T-helper 17 cell (primary cell): ENCODE results near the gene FITM2. TPM values are rescaled to one million over a fixed set of nuclear protein-coding genes. Genes with fewer than 3 reads are reported as not detected.

Experiments
- ATAC-seq: fragments of 150-1000 bp; cut with Tn5 transposase; 2 replicates; pipeline ENCODE4 v1.10.0; 2021; ENCODE audit warnings: mild to moderate bottlenecking, moderate library complexity
- DNase-seq, 3 donors: peaks; one replicate each; pipeline versions ENCODE4 v3.0.0 to v3.0.0-alpha.2; 2020 to 2021
- H3K9me3 ChIP-seq: one replicate; pipeline ENCODE4 v1.7.0; 2013; ENCODE audit warnings: low read length, mild to moderate bottlenecking; ENCODE audit not compliant: control insufficient read depth, poor library complexity, severe bottlenecking
- H3K27ac Mint-ChIP-seq: one replicate; pipeline ENCODE4 v1.8.0; 2022; ENCODE audit warnings: mild to moderate bottlenecking, moderate library complexity, mixed read lengths
- H3K27me3 Mint-ChIP-seq: one replicate; pipeline ENCODE4 v1.8.0; 2022; ENCODE audit warnings: mixed read lengths
- H3K36me3 Mint-ChIP-seq: one replicate; pipeline ENCODE4 v1.8.0; 2022; ENCODE audit warnings: low read depth, mixed read lengths
- H3K4me1 Mint-ChIP-seq: one replicate; pipeline ENCODE4 v1.8.0; 2022; ENCODE audit warnings: mild to moderate bottlenecking, mixed read lengths
- H3K4me3 Mint-ChIP-seq: one replicate; pipeline ENCODE4 v1.8.0; 2022; ENCODE audit warnings: mild to moderate bottlenecking, moderate library complexity, mixed read lengths
- total RNA-seq, 4 donors: library from RNA in 2 of 4; stranded (reverse) in 2 of 4; gene quantifications; one replicate each; pipeline ENCODE4 v1.2.3 and lab custom pipeline; 2022 to 2026

The FITM2 gene
- total RNA-seq, 2 donors from 2014 or later: 3.3 to 3.4 TPM

GRCh38 chr20:44288252-44288651, 22.8 kb downstream of the FITM2 start:
- no peak for DNase-seq
- H3K36me3 Mint-ChIP-seq: peaks cover 3% of the 10 kb centered on the region
- no peaks in the 10 kb centered on the region for H3K9me3 ChIP-seq
- no peaks in the 10 kb centered on the region for H3K27me3 Mint-ChIP-seq
- no peak overlapping the region for H3K27ac Mint-ChIP-seq
- H3K4me3 Mint-ChIP-seq: no peak overlapping the region
- ATAC-seq: no peak
- H3K4me1 Mint-ChIP-seq: peaks cover 5% of the 10 kb centered on the region

DNA sequence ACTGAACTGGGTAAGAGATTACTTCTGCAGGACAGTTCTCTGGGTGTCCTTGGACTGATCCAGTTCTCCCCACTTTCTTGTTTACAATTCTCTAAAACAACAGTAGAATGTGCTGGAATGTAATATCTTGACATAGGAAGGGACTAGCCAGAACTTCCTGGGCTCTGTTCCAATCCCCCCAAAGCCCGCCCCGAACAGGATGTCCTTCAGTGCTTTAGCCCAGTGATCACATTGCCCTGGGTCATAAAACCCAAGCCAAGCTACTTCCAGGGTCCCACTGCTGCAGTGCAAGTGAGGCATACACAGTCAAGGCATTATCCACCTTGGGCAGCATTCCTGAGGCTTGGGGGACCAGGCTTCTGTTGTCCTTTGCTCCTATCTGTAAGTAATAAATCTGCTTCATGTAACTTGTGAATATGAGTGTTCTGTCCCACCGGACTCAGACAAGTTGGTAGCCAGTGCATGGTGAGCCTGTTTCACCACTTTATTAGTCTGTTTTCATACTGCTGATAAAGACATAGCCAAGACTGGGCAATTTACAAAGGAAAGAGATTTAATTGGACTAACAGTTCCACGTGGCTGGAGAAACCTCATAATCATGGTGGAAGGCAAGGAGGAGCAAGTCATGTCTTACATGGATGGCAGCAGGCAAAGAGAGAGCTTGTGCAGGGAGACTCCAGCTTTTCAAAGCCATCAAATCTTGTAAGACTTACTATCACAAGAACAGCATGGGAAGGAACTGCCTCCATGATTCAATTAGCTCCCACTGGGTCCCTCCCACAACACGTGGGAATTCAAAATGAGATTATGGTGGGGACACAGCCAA, 23.5 kb downstream of the FITM2 start:
- no peak for DNase-seq
- no peak overlapping the region for H3K27ac Mint-ChIP-seq
- H3K4me1 Mint-ChIP-seq: peaks cover 5% of the 10 kb centered on the region
- no peak for ATAC-seq
- H3K4me3 Mint-ChIP-seq: no peak overlapping the region
- H3K36me3 Mint-ChIP-seq: peaks cover 3% of the 10 kb centered on the region
- no peaks in the 10 kb centered on the region for H3K9me3 ChIP-seq
- H3K27me3 Mint-ChIP-seq: no peaks in the 10 kb centered on the region

- DNase-seq: no peak
- peaks cover 3% of the 10 kb centered on the region for H3K36me3 Mint-ChIP-seq
- H3K4me1 Mint-ChIP-seq: no peaks in the 10 kb centered on the region
- H3K9me3 ChIP-seq: no peaks in the 10 kb centered on the region
- H3K4me3 Mint-ChIP-seq: no peak overlapping the region
- no peak overlapping the region for H3K27ac Mint-ChIP-seq
- ATAC-seq: no peak
- no peaks in the 10 kb centered on the region for H3K27me3 Mint-ChIP-seq
Measured at GRCh38 chr20:44284032-44284431, 27.0 kb downstream of the FITM2 start.

- DNase-seq (no peak), ATAC-seq (no peak)
- Mint-ChIP-seq H3K27me3 (no peaks in the 10 kb centered on the region), H3K4me1 (peaks cover 2% of the 10 kb centered on the region), H3K36me3 (no peaks in the 10 kb centered on the region), H3K27ac (no peak overlapping the region), H3K4me3 (no peak overlapping the region)
- H3K9me3 ChIP-seq: no peaks in the 10 kb centered on the region
Measured at GRCh38 chr20:44282192-44282591, 28.8 kb downstream of the FITM2 start.

DNA sequence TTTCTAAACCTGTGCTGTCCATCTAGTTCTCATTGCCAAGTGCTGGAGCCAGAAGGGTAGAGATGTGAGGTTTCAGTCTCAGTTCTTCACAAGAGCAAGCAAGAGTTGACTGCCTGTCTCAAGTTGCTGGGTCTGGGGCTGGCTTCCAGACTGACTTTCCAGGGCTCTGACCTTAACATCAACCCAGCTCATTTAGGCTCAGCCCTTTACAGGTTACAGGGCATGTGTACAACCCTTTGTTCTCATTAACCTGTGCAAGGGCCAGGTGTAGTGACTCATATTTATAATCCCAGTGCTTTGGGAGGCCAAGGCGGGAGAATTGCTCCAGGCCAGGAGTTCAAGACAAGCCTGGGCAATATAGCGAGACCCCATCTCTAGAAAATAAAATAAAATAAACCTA, 30.6 kb downstream of the FITM2 start:
- Mint-ChIP-seq H3K36me3 (no peaks in the 10 kb centered on the region), H3K4me1 (peaks cover 2% of the 10 kb centered on the region), H3K27ac (no peak overlapping the region), H3K4me3 (no peak overlapping the region), H3K27me3 (no peaks in the 10 kb centered on the region)
- no peak for DNase-seq
- no peaks in the 10 kb centered on the region for H3K9me3 ChIP-seq
- no peak for ATAC-seq

GRCh38 chr20:44279228-44279627, 31.8 kb downstream of the FITM2 start:
- Mint-ChIP-seq H3K27me3 (no peaks in the 10 kb centered on the region), H3K36me3 (no peaks in the 10 kb centered on the region), H3K4me1 (peaks cover 2% of the 10 kb centered on the region), H3K4me3 (no peak overlapping the region), H3K27ac (no peak overlapping the region)
- DNase-seq: no peak
- H3K9me3 ChIP-seq: no peaks in the 10 kb centered on the region
- ATAC-seq: no peak

DNA sequence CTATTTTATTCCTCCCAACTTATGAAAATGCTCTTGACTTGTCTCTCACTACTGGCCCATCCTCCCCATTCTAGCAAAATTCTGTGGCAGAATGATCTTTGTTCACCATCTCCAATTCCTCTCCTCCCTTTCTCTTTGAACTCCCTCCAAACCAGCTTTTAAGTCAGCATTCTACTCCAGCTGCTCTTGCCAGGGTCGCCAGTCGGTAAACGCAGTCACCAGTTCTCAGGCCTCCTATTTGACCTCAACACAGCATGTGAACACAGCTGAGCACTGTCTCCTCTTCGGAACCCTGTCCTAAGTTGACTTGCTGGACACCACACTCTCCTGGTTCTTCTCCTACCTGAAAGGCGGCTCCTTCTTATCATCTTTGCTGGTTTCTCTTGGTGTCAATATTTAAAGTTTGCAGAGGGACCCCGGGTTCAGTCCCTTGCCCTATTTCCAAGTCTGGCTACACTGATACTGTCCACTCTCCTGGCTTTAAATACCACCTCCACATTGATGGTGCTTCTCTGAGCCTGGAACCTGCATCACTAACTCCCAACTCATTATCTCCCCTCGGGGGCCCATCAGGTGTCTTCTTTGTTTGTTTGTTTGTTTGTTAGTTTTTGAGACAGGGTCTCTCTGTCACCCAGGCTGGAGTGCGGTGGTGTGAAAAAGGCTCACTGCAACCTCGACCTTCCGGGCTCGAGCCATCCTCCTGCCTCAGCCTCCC, 36.5 kb downstream of the FITM2 start:
- H3K27ac Mint-ChIP-seq: no peak overlapping the region
- H3K9me3 ChIP-seq: no peaks in the 10 kb centered on the region
- peaks cover 2% of the 10 kb centered on the region for H3K4me1 Mint-ChIP-seq
- DNase-seq: no peak
- H3K36me3 Mint-ChIP-seq: peaks cover under 1% of the 10 kb centered on the region
- H3K4me3 Mint-ChIP-seq: no peak overlapping the region
- no peak for ATAC-seq
- H3K27me3 Mint-ChIP-seq: no peaks in the 10 kb centered on the region

DNA sequence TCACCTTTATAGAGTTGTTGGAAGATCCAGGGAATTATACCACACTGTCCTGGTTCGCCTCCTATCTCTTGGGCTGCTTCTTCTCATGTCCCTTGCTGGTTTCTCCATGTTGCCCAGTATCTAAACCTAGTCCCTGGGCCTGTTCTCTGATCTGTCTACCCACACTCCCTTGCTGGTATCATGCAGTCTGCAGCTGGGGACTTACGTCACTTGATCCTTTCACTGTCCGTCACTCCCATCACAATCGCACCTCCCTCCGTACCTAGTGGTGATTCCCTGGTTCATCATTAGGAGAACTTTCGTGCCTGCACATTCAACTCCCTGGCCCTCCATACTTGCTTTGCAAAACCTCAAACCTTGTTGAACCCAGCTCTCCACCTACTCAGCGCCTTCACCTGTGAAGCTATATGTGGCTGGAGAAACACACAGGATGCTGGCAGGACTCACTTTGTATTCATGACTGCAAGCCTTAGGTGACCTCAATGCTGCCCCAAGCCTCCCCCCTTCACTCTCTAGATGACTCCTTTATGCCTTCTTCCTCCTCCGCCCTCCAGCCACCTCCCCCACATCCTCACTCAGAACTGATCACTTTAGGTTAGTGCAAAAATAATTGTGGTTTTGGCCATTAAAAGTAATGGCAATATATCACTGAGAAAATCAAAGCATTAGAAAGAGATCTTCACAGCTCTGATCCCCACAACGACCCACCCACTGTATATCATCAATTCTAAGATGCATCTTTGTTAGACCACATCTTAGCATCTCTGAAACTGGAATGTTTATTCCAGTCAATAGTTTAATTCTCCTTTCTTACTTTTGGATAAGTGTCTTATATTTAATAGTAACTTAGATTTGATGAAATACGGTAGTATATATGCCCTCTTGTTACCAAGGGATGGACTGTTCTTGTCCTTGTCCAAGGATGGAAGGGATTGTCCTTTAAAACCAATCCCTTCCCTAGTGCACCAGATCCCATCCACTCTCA, 37.5 kb downstream of the FITM2 start:
- no peaks in the 10 kb centered on the region for H3K9me3 ChIP-seq
- no peak for DNase-seq
- H3K4me3 Mint-ChIP-seq: no peak overlapping the region
- peaks cover 5% of the 10 kb centered on the region for H3K36me3 Mint-ChIP-seq
- peaks cover 2% of the 10 kb centered on the region for H3K4me1 Mint-ChIP-seq
- no peaks in the 10 kb centered on the region for H3K27me3 Mint-ChIP-seq
- H3K27ac Mint-ChIP-seq: no peak overlapping the region
- no peak for ATAC-seq

DNA sequence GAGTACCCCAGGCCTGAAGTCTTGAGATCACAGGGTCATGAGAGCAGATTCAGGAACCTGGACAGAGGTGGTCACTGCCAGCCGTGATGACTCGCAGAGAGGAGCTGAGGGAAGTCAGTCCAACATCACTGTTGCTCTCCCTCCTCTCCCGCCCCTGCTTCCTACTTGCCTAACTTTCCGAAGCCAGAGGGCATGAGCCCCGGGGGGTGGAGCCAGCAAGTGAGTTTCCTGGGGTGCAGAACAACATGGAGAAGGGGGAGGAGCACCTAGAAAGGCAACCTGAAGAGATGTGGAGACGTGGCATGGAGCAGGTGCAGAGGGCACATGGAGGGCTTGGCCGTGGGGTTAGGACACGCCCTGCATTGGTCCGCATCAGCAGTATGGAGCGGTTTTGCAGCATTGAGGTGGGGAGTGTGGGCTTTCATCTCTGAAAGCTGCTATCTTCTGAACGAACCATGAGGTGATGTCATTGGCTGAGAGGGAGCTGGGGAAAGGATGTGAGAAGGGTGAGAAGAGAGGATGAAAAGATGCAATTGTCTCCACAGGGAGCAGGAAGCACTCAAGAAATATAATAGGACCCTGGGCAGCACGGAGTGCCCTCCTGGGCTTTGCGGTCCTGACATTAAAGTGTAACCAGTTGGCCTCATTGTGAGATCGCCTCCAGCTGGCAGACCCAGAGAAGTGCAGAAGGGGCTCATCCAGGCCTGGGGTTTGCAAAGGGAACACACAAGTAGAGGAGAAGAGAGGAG, 38.9 kb downstream of the FITM2 start:
- no peaks in the 10 kb centered on the region for H3K9me3 ChIP-seq
- H3K4me1 Mint-ChIP-seq: peaks cover 2% of the 10 kb centered on the region
- ATAC-seq (peak; percentile 66), DNase-seq (peak in 1 of 3 donors; percentile 10)
- peaks cover 8% of the 10 kb centered on the region for H3K36me3 Mint-ChIP-seq
- H3K27me3 Mint-ChIP-seq: no peaks in the 10 kb centered on the region
- no peak overlapping the region for H3K4me3 Mint-ChIP-seq
- H3K27ac Mint-ChIP-seq: no peak overlapping the region

DNA sequence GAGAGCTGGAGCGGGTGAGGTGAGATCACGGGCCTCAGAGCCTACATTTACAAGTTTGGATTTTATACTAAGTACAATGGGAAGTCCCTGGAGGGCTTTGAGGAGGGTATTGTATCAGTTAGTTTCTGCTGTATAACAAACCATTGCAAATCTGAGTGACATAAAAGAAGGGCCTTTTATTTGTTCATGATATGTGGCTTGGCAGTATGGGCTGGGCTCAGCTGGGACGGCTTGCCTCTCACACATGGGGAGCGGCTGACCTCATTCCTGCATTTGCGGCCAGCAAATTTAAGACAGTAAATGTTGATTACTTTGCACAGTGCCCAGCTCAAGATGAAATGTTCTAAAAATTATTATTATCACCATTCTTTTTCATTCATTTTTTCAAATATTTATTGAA, 42.2 kb downstream of the FITM2 start:
- H3K9me3 ChIP-seq: no peaks in the 10 kb centered on the region
- no peak for ATAC-seq
- H3K27me3 Mint-ChIP-seq: no peaks in the 10 kb centered on the region
- peaks cover 2% of the 10 kb centered on the region for H3K4me1 Mint-ChIP-seq
- no peak for DNase-seq
- peak overlapping the region; percentile 6 for H3K27ac Mint-ChIP-seq
- H3K4me3 Mint-ChIP-seq: no peak overlapping the region
- H3K36me3 Mint-ChIP-seq: peaks cover 8% of the 10 kb centered on the region

DNA sequence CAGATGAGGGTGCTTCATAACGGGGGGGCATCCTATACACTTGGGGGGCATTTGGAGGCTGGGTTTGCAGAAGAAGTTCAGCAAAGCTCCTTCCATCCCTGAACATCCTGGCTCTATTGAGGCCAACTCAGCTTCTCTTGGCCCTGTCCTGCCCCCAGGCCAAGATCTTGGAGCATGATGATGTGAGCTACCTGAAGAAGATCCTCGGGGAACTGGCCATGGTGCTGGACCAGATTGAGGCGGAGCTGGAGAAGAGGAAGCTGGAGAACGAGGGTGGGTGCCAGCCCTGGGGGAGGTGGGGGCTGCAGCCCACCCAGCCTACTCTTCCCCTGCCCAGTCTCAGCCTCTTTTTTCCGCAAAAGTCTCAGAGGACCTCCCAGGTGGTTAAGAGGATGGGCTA, 46.7 kb downstream of the FITM2 start:
- Mint-ChIP-seq H3K4me1 (peaks cover 11% of the 10 kb centered on the region), H3K36me3 (peaks cover 6% of the 10 kb centered on the region), H3K27me3 (peaks cover 6% of the 10 kb centered on the region), H3K4me3 (no peak overlapping the region), H3K27ac (no peak overlapping the region)
- no peak for ATAC-seq
- no peak for DNase-seq
- no peaks in the 10 kb centered on the region for H3K9me3 ChIP-seq

DNA sequence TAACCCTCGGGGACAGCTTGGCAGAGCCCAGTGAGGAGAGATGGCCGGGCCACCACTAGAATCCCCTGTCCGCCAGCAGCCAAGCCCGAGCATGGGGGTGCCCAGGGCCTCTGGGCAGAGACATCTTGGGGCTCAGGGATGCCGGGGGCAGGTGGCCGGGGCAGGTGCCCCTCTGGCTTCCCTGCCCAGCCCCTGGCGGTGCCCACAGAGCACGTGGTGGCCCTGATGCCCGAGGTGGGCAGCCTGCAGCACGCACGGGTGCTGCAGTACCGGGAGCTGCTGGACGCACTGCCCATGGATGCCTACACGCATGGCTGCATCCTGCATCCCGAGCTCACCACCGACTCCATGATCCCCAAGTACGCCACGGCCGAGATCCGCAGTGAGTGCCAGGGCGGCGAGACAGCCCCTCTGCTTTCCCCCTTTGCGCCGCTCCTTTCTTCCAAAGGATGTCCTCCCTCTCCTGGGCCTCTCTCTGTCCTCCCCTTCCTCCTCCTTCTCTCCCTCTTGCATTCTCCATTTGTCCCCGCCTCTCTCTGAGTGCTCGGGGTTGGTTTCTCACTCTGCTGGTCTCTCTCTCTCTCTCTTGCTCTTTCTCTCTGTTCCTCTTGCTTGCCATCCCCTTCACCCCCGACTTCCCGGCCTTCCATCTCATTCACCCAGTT, 52.6 kb downstream of the FITM2 start:
- H3K36me3 Mint-ChIP-seq: peaks cover 3% of the 10 kb centered on the region
- H3K4me1 Mint-ChIP-seq: peaks cover 9% of the 10 kb centered on the region
- ATAC-seq: no peak
- H3K4me3 Mint-ChIP-seq: no peak overlapping the region
- peaks cover 11% of the 10 kb centered on the region for H3K27me3 Mint-ChIP-seq
- H3K9me3 ChIP-seq: no peaks in the 10 kb centered on the region
- DNase-seq: no peak
- no peak overlapping the region for H3K27ac Mint-ChIP-seq
